Neural crest cell (in vitro differentiated cells): ENCODE data around the gene AQP10. TPM values are rescaled to one million over a fixed set of nuclear protein-coding genes. Genes with fewer than 3 reads are reported as not detected.
"Not testable (repeated sequence)": the region's sequence is repeated elsewhere in the genome, so short reads cannot be mapped to it uniquely, and the experiment has no call there.

Experiments used
- DNase-seq: peaks from one replicate; pipeline ENCODE4 v3.0.0; 2021; ENCODE audit warnings: low read depth, mixed read lengths, low spot score
- H3K27ac Mint-ChIP-seq: one replicate; pipeline ENCODE4 v1.8.0; 2021; ENCODE audit warnings: mild to moderate bottlenecking, mixed read lengths; ENCODE audit not compliant: unreplicated experiment
- H3K27me3 Mint-ChIP-seq: 2 replicates; pipeline ENCODE4 v1.8.0; 2021; ENCODE audit warnings: low read depth, mild to moderate bottlenecking, mixed read lengths
- H3K36me3 Mint-ChIP-seq: 2 replicates; pipeline ENCODE4 v1.8.0; 2021; ENCODE audit warnings: low read depth, mild to moderate bottlenecking, mixed read lengths
- H3K4me1 Mint-ChIP-seq: 2 replicates; pipeline ENCODE4 v1.8.0; 2021; ENCODE audit warnings: mixed read lengths
- H3K4me3 Mint-ChIP-seq: one replicate; pipeline ENCODE4 v1.8.0; 2021; ENCODE audit warnings: mild to moderate bottlenecking, mixed read lengths
- H3K9me3 Mint-ChIP-seq: 2 replicates; pipeline ENCODE4 v1.8.0; 2021; ENCODE audit warnings: mixed read lengths
- CTCF ChIP-seq: fragments of 200-600 bp; sonication (generic); conservative IDR thresholded peaks from 2 replicates; pipeline ENCODE4 v1.5.0; 2021; ENCODE audit warnings: antibody characterized with exemption, mild to moderate bottlenecking
- total RNA-seq: library from RNA; stranded (reverse); gene quantifications from 2 replicates; pipeline ENCODE4 v1.2.1, GENCODE V29; 2021

Gene AQP10
- total RNA-seq, 1 donor from 2014 or later = not detected

- H3K36me3 Mint-ChIP-seq = peaks cover 3% of the 10 kb centered on the region
- peak overlapping the region; percentile 3 for H3K4me3 Mint-ChIP-seq
- no peak for DNase-seq
- H3K9me3 Mint-ChIP-seq = no peaks in the 10 kb centered on the region
- no peak overlapping the region for H3K27ac Mint-ChIP-seq
- H3K4me1 Mint-ChIP-seq = peaks cover 24% of the 10 kb centered on the region
- no peak for TF ChIP-seq CTCF
- peaks cover 14% of the 10 kb centered on the region for H3K27me3 Mint-ChIP-seq
Measured at GRCh38 chr1:154353966-154354365, 33.1 kb downstream of the AQP10 start.

- TF ChIP-seq CTCF = no peak
- no peak for DNase-seq
- Mint-ChIP-seq H3K4me3 (no peak overlapping the region), H3K4me1 (peaks cover 11% of the 10 kb centered on the region), H3K36me3 (no peaks in the 10 kb centered on the region), H3K9me3 (no peaks in the 10 kb centered on the region), H3K27me3 (peaks cover 5% of the 10 kb centered on the region), H3K27ac (no peak overlapping the region)
Measured at GRCh38 chr1:154358519-154358918, 37.6 kb downstream of the AQP10 start.

- no peaks in the 10 kb centered on the region for H3K9me3 Mint-ChIP-seq
- no peaks in the 10 kb centered on the region for H3K27me3 Mint-ChIP-seq
- DNase-seq = no peak
- H3K4me1 Mint-ChIP-seq = no peaks in the 10 kb centered on the region
- H3K36me3 Mint-ChIP-seq = no peaks in the 10 kb centered on the region
- H3K27ac Mint-ChIP-seq = no peak overlapping the region
- TF ChIP-seq CTCF = no peak
- H3K4me3 Mint-ChIP-seq = no peak overlapping the region
Measured at GRCh38 chr1:154360288-154360687, 39.4 kb downstream of the AQP10 start.

GRCh38 chr1:154360881-154361280 is 40.0 kb downstream of the AQP10 start:
- not testable (repeated sequence) for H3K4me3 Mint-ChIP-seq, H3K36me3 Mint-ChIP-seq, DNase-seq, H3K4me1 Mint-ChIP-seq, H3K9me3 Mint-ChIP-seq, H3K27me3 Mint-ChIP-seq, H3K27ac Mint-ChIP-seq

- Mint-ChIP-seq H3K4me3 (no peak overlapping the region), H3K4me1 (no peaks in the 10 kb centered on the region), H3K27ac (no peak overlapping the region), H3K27me3 (no peaks in the 10 kb centered on the region), H3K36me3 (no peaks in the 10 kb centered on the region), H3K9me3 (no peaks in the 10 kb centered on the region)
- no peak for TF ChIP-seq CTCF
- no peak for DNase-seq
Measured at GRCh38 chr1:154361357-154361756, 40.5 kb downstream of the AQP10 start.

- Mint-ChIP-seq H3K4me1 (no peaks in the 10 kb centered on the region), H3K27me3 (no peaks in the 10 kb centered on the region), H3K4me3 (no peak overlapping the region), H3K27ac (no peak overlapping the region), H3K9me3 (no peaks in the 10 kb centered on the region), H3K36me3 (no peaks in the 10 kb centered on the region)
- no peak for TF ChIP-seq CTCF
- no peak for DNase-seq
Measured at GRCh38 chr1:154371436-154371835, 50.5 kb downstream of the AQP10 start.

GRCh38 chr1:154373777-154374357 is 53.0 kb downstream of the AQP10 start:
- not testable (repeated sequence) for H3K27me3 Mint-ChIP-seq, H3K4me1 Mint-ChIP-seq, H3K9me3 Mint-ChIP-seq, H3K27ac Mint-ChIP-seq, H3K36me3 Mint-ChIP-seq, DNase-seq, H3K4me3 Mint-ChIP-seq
